GM06990 (cell line): ENCODE results near the gene CDK17.

Experiments
- DNase-seq: peaks from one replicate; pipeline ENCODE4 v3.0.0-alpha.2; 2011; ENCODE audit not compliant: insufficient read length; ENCODE audit errors: extremely low read depth
- H3K27me3 ChIP-seq: replicated peaks from 2 replicates; pipeline ENCODE4 v1.6.0; 2011; ENCODE audit warnings: low read length; ENCODE audit not compliant: control insufficient read depth, insufficient read depth
- H3K36me3 ChIP-seq: 2 replicates; pipeline ENCODE4 v1.5.1; 2011; ENCODE audit warnings: low read length; ENCODE audit not compliant: control insufficient read depth, insufficient read depth
- H3K4me3 ChIP-seq: replicated peaks from 2 replicates; pipeline ENCODE4 v1.5.1; 2011; ENCODE audit warnings: low read depth, mild to moderate bottlenecking, control low read depth, low read length
- TF ChIP-seq, protein P1 (sequence below): IDR thresholded peaks from 2 replicates; pipeline ENCODE4 v1.5.1; 2011; ENCODE audit warnings: low read length, control low read depth, mild to moderate bottlenecking, inconsistent platforms; ENCODE audit not compliant: insufficient read depth, poor library complexity, severe bottlenecking

CDK17 gene

DNA sequence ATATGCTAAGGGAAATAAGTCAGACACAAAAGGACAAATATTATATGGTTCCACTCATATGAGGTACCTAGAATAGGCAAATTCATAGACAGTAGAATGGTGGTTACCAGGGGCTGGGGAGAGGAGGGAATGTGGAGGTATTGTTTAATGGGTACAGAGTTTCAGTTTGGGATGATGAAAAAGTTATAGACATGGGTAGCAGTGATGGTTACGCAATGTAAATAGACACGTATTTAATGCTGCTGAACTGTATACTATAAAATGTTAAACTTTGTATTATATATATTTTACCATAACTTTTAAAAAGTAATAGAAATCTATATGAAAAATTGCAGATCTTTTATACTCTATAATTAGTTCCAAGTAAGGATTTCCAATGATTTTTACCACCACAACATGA is 71.2 kb downstream of the CDK17 start:
- H3K27me3 ChIP-seq = no peaks in the 10 kb centered on the region
- H3K36me3 ChIP-seq = peaks cover 2% of the 10 kb centered on the region
- no peak overlapping the region for H3K4me3 ChIP-seq
- TF ChIP-seq, protein P1, sequence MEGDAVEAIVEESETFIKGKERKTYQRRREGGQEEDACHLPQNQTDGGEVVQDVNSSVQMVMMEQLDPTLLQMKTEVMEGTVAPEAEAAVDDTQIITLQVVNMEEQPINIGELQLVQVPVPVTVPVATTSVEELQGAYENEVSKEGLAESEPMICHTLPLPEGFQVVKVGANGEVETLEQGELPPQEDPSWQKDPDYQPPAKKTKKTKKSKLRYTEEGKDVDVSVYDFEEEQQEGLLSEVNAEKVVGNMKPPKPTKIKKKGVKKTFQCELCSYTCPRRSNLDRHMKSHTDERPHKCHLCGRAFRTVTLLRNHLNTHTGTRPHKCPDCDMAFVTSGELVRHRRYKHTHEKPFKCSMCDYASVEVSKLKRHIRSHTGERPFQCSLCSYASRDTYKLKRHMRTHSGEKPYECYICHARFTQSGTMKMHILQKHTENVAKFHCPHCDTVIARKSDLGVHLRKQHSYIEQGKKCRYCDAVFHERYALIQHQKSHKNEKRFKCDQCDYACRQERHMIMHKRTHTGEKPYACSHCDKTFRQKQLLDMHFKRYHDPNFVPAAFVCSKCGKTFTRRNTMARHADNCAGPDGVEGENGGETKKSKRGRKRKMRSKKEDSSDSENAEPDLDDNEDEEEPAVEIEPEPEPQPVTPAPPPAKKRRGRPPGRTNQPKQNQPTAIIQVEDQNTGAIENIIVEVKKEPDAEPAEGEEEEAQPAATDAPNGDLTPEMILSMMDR = no peak
- DNase-seq = no peak

DNA sequence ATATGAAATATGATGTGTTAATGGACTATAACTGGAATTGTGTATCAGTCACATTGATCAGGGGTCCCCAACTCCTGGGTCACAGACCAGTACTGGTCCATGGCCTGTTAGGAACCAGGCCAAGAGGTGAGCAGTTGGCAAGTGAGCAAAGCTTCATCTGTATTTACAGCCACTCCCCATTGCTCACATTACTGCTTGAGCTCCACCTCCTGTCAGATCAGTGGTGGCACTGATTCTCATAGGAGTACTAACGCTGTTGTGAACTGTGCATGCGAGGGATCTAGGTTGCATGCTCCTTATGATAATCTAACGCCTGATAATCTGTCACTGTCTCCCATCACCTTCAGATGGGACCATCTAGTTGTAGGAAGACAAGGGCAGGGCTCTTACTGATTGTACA is 72.3 kb downstream of the CDK17 start:
- H3K4me3 ChIP-seq = no peak overlapping the region
- H3K27me3 ChIP-seq = no peaks in the 10 kb centered on the region
- no peak for DNase-seq
- H3K36me3 ChIP-seq = peaks cover 2% of the 10 kb centered on the region
- TF ChIP-seq, protein P1 = no peak

- peaks cover 2% of the 10 kb centered on the region for H3K36me3 ChIP-seq
- H3K4me3 ChIP-seq = no peak overlapping the region
- H3K27me3 ChIP-seq = no peaks in the 10 kb centered on the region
- TF ChIP-seq, protein P1 = no peak
- DNase-seq = peak; percentile 53
Measured at GRCh38 chr12:96327346-96327745, 72.9 kb downstream of the CDK17 start.

GRCh38 chr12:96326628-96327227 is 73.5 kb downstream of the CDK17 start:
- TF ChIP-seq, protein P1 = no peak
- H3K27me3 ChIP-seq = no peaks in the 10 kb centered on the region
- no peak overlapping the region for H3K4me3 ChIP-seq
- DNase-seq = no peak
- H3K36me3 ChIP-seq = peaks cover 2% of the 10 kb centered on the region

- H3K4me3 ChIP-seq = no peak overlapping the region
- H3K36me3 ChIP-seq = no peaks in the 10 kb centered on the region; the same call in none of the 2 replicates
- no peaks in the 10 kb centered on the region for H3K27me3 ChIP-seq
- DNase-seq = no peak
- TF ChIP-seq, protein P1 = no peak
Measured at GRCh38 chr12:96323906-96324305, 76.3 kb downstream of the CDK17 start.

DNA sequence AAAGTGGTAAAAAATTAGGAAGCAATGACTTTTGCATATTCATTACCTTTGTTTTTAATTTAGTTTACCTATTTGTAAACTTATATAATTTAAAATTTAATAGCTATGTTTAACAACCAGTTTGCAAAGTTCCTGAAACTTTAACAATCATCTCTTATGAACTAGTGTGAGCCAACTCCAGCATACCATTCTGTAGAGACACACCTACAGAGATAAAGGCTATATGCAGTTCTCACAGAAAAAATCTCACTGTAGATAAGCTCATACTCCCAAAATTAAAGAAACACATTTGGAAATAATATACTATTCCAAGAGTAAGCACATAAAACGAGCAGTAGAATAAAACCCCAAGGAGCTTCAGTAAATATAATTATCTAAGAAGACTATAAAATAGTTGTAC is 77.5 kb downstream of the CDK17 start:
- TF ChIP-seq, protein P1 = no peak
- Histone ChIP-seq H3K27me3 (no peaks in the 10 kb centered on the region), H3K36me3 (no peaks in the 10 kb centered on the region; the same call in none of the 2 replicates), H3K4me3 (no peak overlapping the region)
- no peak for DNase-seq
